Stimulated activated CD8-positive, alpha-beta memory T cell treated with anti-CD3 and anti-CD28 coated beads, Interleukin-15, amount 100 ng/mL, for 24 hours (primary cell): ENCODE data around the gene ASPN.

Source experiments
- DNase-seq: peaks from one replicate; pipeline ENCODE4 v3.0.0-alpha.2; 2020; ENCODE audit warnings: low read depth

The ASPN gene

GRCh38 chr9:92468206-92468605, 14.1 kb downstream of the ASPN start:
- DNase-seq = no peak

GRCh38 chr9:92467511-92467910, 14.8 kb downstream of the ASPN start:
- no peak for DNase-seq

GRCh38 chr9:92467041-92467440, 15.3 kb downstream of the ASPN start:
- DNase-seq = no peak

GRCh38 chr9:92463984-92464383, 18.3 kb downstream of the ASPN start:
- no peak for DNase-seq

- no peak for DNase-seq
These were observed 18.9 kb downstream of the ASPN start for GRCh38 chr9:92463387-92463786.

- no peak for DNase-seq
These were observed 24.7 kb downstream of the ASPN start for GRCh38 chr9:92457576-92457975.

- DNase-seq = no peak
These were observed 27.1 kb downstream of the ASPN start for GRCh38 chr9:92455217-92455616.

- DNase-seq = no peak
These were observed 35.8 kb downstream of the ASPN start for GRCh38 chr9:92446536-92446935.

GRCh38 chr9:92444841-92445240, 37.5 kb downstream of the ASPN start:
- no peak for DNase-seq

GRCh38 chr9:92440751-92441046, 41.6 kb downstream of the ASPN start:
- no peak for DNase-seq

- DNase-seq = no peak
These were observed 42.2 kb downstream of the ASPN start for GRCh38 chr9:92439921-92440750.

- no peak for DNase-seq
These were observed 43.3 kb downstream of the ASPN start for GRCh38 chr9:92438900-92439526.

- DNase-seq = no peak
These were observed 47.0 kb downstream of the ASPN start for GRCh38 chr9:92435263-92435662.

GRCh38 chr9:92432972-92433548, 49.2 kb downstream of the ASPN start:
- DNase-seq = no peak

- DNase-seq = no peak
These were observed 50.0 kb downstream of the ASPN start for GRCh38 chr9:92432350-92432749.

GRCh38 chr9:92429836-92430235, 52.5 kb downstream of the ASPN start:
- no peak for DNase-seq

- DNase-seq = no peak
These were observed 55.7 kb downstream of the ASPN start for GRCh38 chr9:92426501-92427145.

- no peak for DNase-seq
These were observed 56.8 kb downstream of the ASPN start for GRCh38 chr9:92425474-92425873.

GRCh38 chr9:92424340-92424739, 58.0 kb downstream of the ASPN start, which contains the start of gene OMD:
OMD (minus strand) TSS chr9:92424471; CDS start chr9:92417558, 6,913 bp downstream.
- no peak for DNase-seq

GRCh38 chr9:92423612-92424011, 58.7 kb downstream of the ASPN start:
- DNase-seq = no peak

- no peak for DNase-seq
These were observed 59.5 kb downstream of the ASPN start for GRCh38 chr9:92422611-92423338.

GRCh38 chr9:92414566-92414965, 67.7 kb downstream of the ASPN start:
- no peak for DNase-seq
